IgD-negative memory B cell (primary cell): ENCODE results near the gene FAM149A. TPM values are rescaled to one million over a fixed set of nuclear protein-coding genes. Genes with fewer than 3 reads are reported as not detected.
A peak's percentile ranks its signal among the peaks of the same experiment; 100 is the strongest.

Experiments used
- H3K27ac Mint-ChIP-seq, 3 donors: one replicate each; pipeline ENCODE4 v1.8.0; 2020 to 2022; ENCODE audit warnings: mild to moderate bottlenecking in 3 of 3, mixed read lengths in 3 of 3, moderate library complexity in 1 of 3
- H3K27me3 Mint-ChIP-seq: one replicate; pipeline ENCODE4 v1.8.0; 2021; ENCODE audit warnings: mixed read lengths
- H3K36me3 Mint-ChIP-seq: one replicate; pipeline ENCODE4 v1.8.0; 2020; ENCODE audit warnings: mild to moderate bottlenecking, mixed read lengths
- H3K4me1 Mint-ChIP-seq, 3 donors: one replicate each; pipeline ENCODE4 v1.8.0; 2020 to 2022; ENCODE audit warnings: mixed read lengths in 3 of 3, mild to moderate bottlenecking in 1 of 3
- H3K4me3 Mint-ChIP-seq, 4 donors: one replicate each; pipeline ENCODE4 v1.8.0; 2020 to 2022; ENCODE audit warnings: mild to moderate bottlenecking in 4 of 4, mixed read lengths in 4 of 4, moderate library complexity in 3 of 4
- H3K9me3 Mint-ChIP-seq, 3 donors: one replicate each; pipeline ENCODE4 v1.8.0; 2020 to 2021; ENCODE audit warnings: mixed read lengths in 3 of 3, mild to moderate bottlenecking in 1 of 3
- polyA plus RNA-seq: library from polyadenylated mRNA; unstranded; fragments of 300-500 nt; fragmentation: Illumina TruSeq; gene quantifications from one replicate; pipeline ENCODE4 v1.2.3, GENCODE V29; 2021

FAM149A gene
- polyA plus RNA-seq, 1 donor from 2014 or later: not detected

- Mint-ChIP-seq H3K27ac (no peak overlapping the region), H3K36me3 (no peaks in the 10 kb centered on the region), H3K27me3 (peaks cover 11% of the 10 kb centered on the region), H3K9me3 (no peaks in the 10 kb centered on the region), H3K4me3 (no peak overlapping the region), H3K4me1 (peaks cover 0 to 7% (median 5%) of the 10 kb centered on the region in 3 donors)
These were observed 55.1 kb downstream of the FAM149A start for GRCh38 chr4:186159613-186160012.

GRCh38 chr4:186161138-186161537 lies 56.6 kb downstream of the FAM149A start:
- H3K4me3 Mint-ChIP-seq: peak overlapping the region in 2 of 4 donors; percentile 23 to 30
- H3K27ac Mint-ChIP-seq: no peak overlapping the region
- peaks cover 0 to 7% (median 5%) of the 10 kb centered on the region in 3 donors for H3K4me1 Mint-ChIP-seq
- H3K9me3 Mint-ChIP-seq: no peaks in the 10 kb centered on the region
- H3K36me3 Mint-ChIP-seq: no peaks in the 10 kb centered on the region
- H3K27me3 Mint-ChIP-seq: peaks cover 7% of the 10 kb centered on the region

- H3K27me3 Mint-ChIP-seq: peaks cover 12% of the 10 kb centered on the region
- no peaks in the 10 kb centered on the region for H3K9me3 Mint-ChIP-seq
- H3K4me3 Mint-ChIP-seq: no peak overlapping the region
- H3K4me1 Mint-ChIP-seq: peaks cover 0 to 2% (median 0%) of the 10 kb centered on the region in 3 donors
- no peaks in the 10 kb centered on the region for H3K36me3 Mint-ChIP-seq
- H3K27ac Mint-ChIP-seq: no peak overlapping the region
These were observed 62.5 kb downstream of the FAM149A start for GRCh38 chr4:186166852-186167512.

- H3K9me3 Mint-ChIP-seq: no peaks in the 10 kb centered on the region
- H3K36me3 Mint-ChIP-seq: no peaks in the 10 kb centered on the region
- no peak overlapping the region for H3K27ac Mint-ChIP-seq
- no peak overlapping the region for H3K4me3 Mint-ChIP-seq
- peaks cover 12% of the 10 kb centered on the region for H3K27me3 Mint-ChIP-seq
- peaks cover 0 to under 1% (median 0%) of the 10 kb centered on the region in 3 donors for H3K4me1 Mint-ChIP-seq
These were observed 63.1 kb downstream of the FAM149A start for GRCh38 chr4:186167605-186168004.

- H3K4me1 Mint-ChIP-seq: no peaks in the 10 kb centered on the region
- no peaks in the 10 kb centered on the region for H3K36me3 Mint-ChIP-seq
- H3K4me3 Mint-ChIP-seq: no peak overlapping the region
- H3K9me3 Mint-ChIP-seq: no peaks in the 10 kb centered on the region
- peaks cover 12% of the 10 kb centered on the region for H3K27me3 Mint-ChIP-seq
- no peak overlapping the region for H3K27ac Mint-ChIP-seq
These were observed 64.2 kb downstream of the FAM149A start for GRCh38 chr4:186168750-186169149.

- Mint-ChIP-seq H3K36me3 (no peaks in the 10 kb centered on the region), H3K4me3 (no peak overlapping the region), H3K4me1 (no peaks in the 10 kb centered on the region), H3K27me3 (peaks cover 12% of the 10 kb centered on the region), H3K9me3 (no peaks in the 10 kb centered on the region), H3K27ac (no peak overlapping the region)
These were observed 64.9 kb downstream of the FAM149A start for GRCh38 chr4:186169333-186169944.

GRCh38 chr4:186169945-186170802 lies 65.7 kb downstream of the FAM149A start:
- H3K4me3 Mint-ChIP-seq: no peak overlapping the region
- H3K27me3 Mint-ChIP-seq: peaks cover 8% of the 10 kb centered on the region
- no peaks in the 10 kb centered on the region for H3K36me3 Mint-ChIP-seq
- H3K27ac Mint-ChIP-seq: no peak overlapping the region
- H3K4me1 Mint-ChIP-seq: no peaks in the 10 kb centered on the region
- H3K9me3 Mint-ChIP-seq: no peaks in the 10 kb centered on the region

GRCh38 chr4:186170966-186171365 lies 66.5 kb downstream of the FAM149A start:
- no peak overlapping the region for H3K4me3 Mint-ChIP-seq
- no peaks in the 10 kb centered on the region for H3K4me1 Mint-ChIP-seq
- H3K27ac Mint-ChIP-seq: no peak overlapping the region
- H3K9me3 Mint-ChIP-seq: no peaks in the 10 kb centered on the region
- H3K27me3 Mint-ChIP-seq: peaks cover 8% of the 10 kb centered on the region
- no peaks in the 10 kb centered on the region for H3K36me3 Mint-ChIP-seq

GRCh38 chr4:186172546-186172945 lies 68.0 kb downstream of the FAM149A start:
- Mint-ChIP-seq H3K9me3 (peaks cover 0 to 1% (median 0%) of the 10 kb centered on the region in 3 donors), H3K4me3 (no peak overlapping the region), H3K27ac (no peak overlapping the region), H3K36me3 (no peaks in the 10 kb centered on the region), H3K27me3 (peaks cover 8% of the 10 kb centered on the region), H3K4me1 (no peaks in the 10 kb centered on the region)

GRCh38 chr4:186188107-186188506 lies 83.6 kb downstream of the FAM149A start:
- H3K27ac Mint-ChIP-seq: no peak overlapping the region

GRCh38 chr4:186189656-186190055 lies 85.2 kb downstream of the FAM149A start:
- H3K27ac Mint-ChIP-seq: peak overlapping the region in 2 of 3 donors; percentile 96 to 97
- H3K9me3 Mint-ChIP-seq: peaks cover 0 to 6% (median 0%) of the 10 kb centered on the region in 3 donors
- peaks cover 20 to 26% (median 25%) of the 10 kb centered on the region in 3 donors for H3K4me1 Mint-ChIP-seq
- peaks cover 1% of the 10 kb centered on the region for H3K36me3 Mint-ChIP-seq
- H3K27me3 Mint-ChIP-seq: peaks cover 13% of the 10 kb centered on the region
- H3K4me3 Mint-ChIP-seq: peak overlapping the region in 3 of 4 donors; percentile 87 to 93 (median 91)

More at GRCh38 chr4:186188107-186188506, 83.6 kb downstream of the FAM149A start:
- H3K4me1 Mint-ChIP-seq: peaks cover 13 to 22% (median 19%) of the 10 kb centered on the region in 3 donors
- H3K9me3 Mint-ChIP-seq: peaks cover 0 to 6% (median 0%) of the 10 kb centered on the region in 3 donors
- peaks cover 17% of the 10 kb centered on the region for H3K27me3 Mint-ChIP-seq
- H3K36me3 Mint-ChIP-seq: peaks cover 2% of the 10 kb centered on the region
- H3K4me3 Mint-ChIP-seq: no peak overlapping the region

- H3K4me3 Mint-ChIP-seq: peak overlapping the region; percentile 87 to 95 (median 92)
- peak overlapping the region; percentile 94 to 97 (median 96) for H3K27ac Mint-ChIP-seq
These were observed 86.2 kb downstream of the FAM149A start for GRCh38 chr4:186190581-186191199.

GRCh38 chr4:186191200-186192065 lies 86.9 kb downstream of the FAM149A start, which contains the start of gene CYP4V2:
Gene CYP4V2, plus strand, starts transcription at chr4:186191567. Its CDS starts 257 bp downstream, at chr4:186191824.
- Mint-ChIP-seq H3K9me3 (no peaks in the 10 kb centered on the region), H3K4me1 (peaks cover 20 to 31% (median 25%) of the 10 kb centered on the region in 3 donors), H3K27ac (peak within 1 kb of the TSS; percentile 96 to 97 (median 96)), H3K4me3 (peak within 1 kb of the TSS; percentile 91 to 99 (median 92)), H3K36me3 (peaks cover 3% of the 10 kb centered on the region), H3K27me3 (no peaks in the 10 kb centered on the region)

More at GRCh38 chr4:186190581-186191199, 86.2 kb downstream of the FAM149A start:
- Mint-ChIP-seq H3K4me1 (peaks cover 20 to 31% (median 25%) of the 10 kb centered on the region in 3 donors), H3K9me3 (no peaks in the 10 kb centered on the region), H3K27me3 (peaks cover 6% of the 10 kb centered on the region), H3K36me3 (peaks cover 3% of the 10 kb centered on the region)
